HG03025 (cell line): Measurements from ENCODE around the gene UNC13B.
"Not testable (repeated sequence)": the region's sequence is repeated elsewhere in the genome, so short reads cannot be mapped to it uniquely, and the experiment has no call there.

ENCODE experiments used
- ATAC-seq: cut with Tn5 transposase; IDR thresholded peaks from one replicate; pipeline ENCODE4 v1.9.1; 2021; ENCODE audit warnings: mild to moderate bottlenecking, moderate library complexity; ENCODE audit not compliant: unreplicated experiment, low FRiP score

UNC13B gene

DNA sequence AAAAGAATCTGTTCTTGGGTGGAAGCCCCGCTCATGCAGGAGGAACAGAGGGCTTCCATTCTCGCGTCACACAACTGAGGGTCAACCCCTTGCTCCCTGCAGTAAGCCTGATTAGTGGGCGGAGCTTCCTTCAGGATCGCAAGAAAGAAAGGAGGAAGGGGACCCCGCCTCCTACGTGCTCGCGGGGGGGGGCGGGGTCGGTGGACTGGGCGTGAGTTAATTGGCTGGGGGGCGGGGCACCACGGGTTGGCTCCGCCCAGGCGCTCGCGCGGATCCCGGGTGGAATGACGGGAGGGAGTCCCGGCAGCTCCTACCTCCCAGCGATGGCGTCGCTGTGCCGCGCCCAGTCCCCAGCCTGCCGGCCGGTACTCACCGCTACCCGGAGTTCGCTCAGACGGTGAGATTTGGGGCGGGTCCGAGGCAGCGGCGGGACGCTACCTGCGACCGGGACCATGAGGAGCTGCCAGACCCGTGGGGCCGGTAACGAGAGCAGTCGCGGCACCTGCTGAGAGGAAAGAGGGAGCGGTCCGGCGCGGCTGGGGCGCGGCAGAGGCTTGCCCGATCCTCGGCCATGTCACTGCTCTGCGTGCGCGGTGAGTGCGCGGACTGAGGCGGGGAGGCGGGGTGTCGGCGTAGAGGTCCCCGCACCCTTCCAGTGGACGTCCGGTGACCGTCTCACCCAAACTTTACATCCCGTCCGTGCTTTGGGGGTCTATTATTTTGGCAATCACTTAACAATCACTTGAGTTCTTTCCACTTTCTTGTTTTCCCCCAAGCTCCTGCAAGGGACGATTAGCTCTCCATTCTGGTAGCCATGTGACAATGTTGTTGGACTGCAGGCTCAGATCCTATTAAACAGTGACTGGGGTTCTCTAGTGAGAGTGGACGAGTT lies at the start of gene UNC13B:
TSS of gene UNC13B (plus strand) at position 297 of the 892 bp plus-strand sequence. CDS start at position 572, 275 bp downstream.
- peak; percentile 70 for ATAC-seq

DNA sequence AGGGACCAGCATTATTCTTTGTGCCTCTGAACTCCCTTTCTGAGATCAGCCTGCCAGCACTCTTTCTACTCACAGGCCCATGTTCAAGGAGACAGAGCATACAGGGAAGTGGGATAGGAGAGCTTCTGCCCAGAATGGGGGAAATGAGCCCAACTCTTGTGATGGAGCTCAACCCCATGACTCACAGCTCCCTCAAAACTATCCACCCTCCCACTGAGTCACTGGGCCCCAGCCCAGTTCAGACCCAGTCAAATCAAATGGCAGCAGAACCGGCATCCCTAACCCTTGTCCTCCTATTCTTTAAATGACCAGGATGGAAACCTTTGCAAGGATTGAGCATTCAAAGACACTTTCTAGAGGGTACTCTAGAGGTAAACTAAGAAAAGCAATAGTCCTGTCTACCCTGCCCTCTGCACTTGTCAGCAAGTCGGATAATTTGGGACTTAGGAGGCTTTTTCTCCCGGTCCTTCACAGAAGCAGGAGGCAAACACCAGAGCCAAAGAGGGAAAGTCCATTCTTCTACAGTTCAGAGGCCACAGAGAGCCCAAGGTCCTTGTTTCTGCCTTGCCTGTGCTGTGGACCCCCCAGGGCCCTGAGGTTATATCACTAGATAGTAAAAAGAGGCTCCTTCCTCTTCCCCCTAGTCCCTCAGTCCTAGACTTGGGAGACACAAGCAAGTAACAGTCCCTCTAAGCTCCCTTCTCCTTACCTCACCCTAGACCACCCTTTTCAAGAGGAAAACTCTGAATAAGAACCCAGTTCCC lies 49.4 kb upstream of the UNC13B start:
- ATAC-seq: no peak

DNA sequence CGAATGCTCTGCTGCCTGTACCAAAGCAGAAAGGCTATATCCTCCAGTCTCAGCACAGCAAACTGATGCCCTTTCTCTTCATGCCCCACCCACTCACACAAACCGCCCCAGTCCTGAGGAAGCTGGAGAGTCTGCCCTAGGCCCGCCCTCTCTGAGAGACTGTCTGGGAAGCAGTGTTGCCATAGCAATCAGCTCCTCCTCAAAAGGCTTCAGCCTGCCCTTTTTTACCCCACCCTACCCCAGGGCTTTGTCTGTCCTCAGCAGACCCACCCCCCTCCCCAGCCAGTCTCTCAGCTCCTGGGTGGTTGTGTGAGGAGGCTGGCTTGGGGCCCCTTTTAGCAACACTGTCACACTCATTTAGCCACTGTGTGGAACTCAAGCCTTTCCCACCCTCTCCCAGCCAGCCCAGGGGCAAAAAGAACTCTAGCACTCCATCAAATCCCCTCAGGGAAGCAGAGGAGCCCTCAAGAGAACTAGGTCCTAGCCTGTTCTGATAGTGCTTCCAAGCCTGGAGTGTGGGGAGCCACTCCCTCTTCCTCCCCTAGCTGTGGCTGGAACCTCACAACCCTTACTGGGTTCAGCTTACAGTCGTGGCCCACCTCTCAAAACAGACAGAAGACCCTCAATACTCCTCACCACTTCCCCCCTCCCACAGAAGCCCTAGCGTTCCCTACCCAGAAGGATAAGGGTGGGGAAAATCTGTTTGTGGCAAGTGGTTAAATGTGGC lies 47.5 kb upstream of the UNC13B start:
- no peak for ATAC-seq

DNA sequence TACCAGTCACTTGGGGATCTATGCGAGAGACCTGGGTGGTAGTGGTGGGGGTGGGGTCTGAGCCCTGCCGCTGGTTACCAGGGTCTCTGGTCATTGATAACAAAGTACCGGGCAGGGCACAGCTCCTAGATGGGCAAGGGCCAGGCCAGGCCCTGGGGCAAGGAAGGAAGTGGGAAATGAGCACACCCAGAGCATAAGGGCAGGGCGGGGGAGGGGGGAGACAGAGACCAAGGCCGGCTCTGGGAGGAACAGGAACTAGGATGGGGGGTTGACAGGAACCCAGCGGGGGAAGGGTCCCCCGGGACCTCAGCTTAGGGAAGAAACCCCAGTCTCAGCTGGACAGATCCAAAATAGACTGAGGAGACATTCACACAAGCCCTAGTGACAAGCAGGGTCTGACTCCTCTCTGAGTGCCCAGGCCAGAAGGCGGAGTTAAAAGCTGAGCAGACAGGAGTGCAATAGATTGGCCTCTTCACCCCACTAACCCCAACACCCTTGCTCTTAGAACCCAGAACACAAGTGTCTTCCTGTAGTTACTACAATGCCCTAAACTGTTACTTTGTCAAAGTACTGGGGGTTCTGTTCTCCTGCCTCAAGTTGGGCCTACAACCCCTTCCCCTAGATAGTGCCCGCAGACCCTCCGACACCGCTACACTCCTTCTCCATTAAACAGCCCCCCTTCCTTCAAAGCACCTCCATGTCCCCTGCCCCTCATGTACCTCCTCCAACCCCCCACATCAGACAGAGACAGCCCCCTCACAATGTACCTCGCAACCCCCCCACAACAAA lies 46.8 kb upstream of the UNC13B start:
- ATAC-seq: no peak

DNA sequence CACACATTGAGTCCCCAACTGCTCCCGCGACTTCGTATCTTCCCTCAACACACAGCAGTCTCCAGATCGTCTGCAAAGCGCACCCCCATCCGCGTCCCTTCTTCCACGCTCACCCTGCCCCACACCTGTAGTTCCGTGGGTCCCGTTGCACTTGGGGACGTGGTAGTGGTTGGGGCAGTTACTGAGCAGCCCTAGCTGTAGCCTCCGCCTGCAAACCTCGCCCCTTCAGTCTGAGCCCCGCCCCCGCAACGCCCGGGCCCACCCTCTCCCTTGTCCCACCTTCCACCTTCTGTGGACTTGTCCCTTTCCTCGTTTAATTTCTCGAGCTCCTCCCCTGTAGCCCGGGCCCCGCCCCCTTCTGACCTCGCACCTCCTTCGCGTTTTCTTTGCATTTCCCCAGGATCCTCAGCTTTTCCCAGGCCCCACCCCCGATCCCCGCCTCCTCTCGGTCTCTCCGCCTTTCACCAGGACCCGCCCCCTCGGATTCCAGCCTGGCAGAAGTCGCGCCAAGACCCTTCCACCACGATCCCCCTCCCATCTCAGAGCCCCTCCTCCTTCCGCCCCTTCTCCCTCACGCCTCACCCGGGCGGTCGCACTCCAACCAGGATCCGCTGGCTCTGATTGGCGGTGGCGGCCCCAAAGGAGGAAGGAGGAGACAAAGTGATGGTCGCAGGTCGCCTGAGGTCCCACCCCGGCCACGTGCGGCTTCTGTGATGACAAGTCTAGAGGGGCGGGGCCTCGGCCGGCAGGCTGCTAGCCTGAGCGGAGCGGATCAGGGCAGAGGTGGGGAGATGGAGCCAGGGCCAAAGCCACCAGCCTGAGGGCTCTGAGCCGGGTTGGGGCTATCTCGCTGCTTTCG lies 45.9 kb upstream of the UNC13B start, which contains the start of gene ATOSB:
TSS of gene ATOSB (minus strand) at position 183 of the 859 bp plus-strand sequence. CDS start 7,588 bp downstream, outside the sequence.
- ATAC-seq: peak; percentile 68

DNA sequence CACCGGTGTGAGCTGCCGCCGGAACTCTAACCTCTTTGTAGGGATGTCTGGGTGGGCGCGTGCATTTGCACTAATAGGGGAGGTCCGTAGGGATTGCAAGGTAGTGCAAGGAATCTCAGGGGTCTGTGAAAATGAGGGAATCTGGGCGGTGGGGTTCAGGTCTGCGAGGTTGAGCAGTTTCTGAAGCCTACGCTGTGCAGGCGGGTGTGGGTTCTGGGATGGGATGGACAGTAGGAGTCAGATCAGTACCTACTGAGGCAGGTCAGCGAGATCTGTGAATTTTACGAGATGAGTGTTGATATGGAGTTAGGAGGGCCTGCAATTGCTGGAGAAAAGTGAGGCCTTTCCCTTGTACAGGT lies 45.3 kb upstream of the UNC13B start:
- no peak for ATAC-seq

DNA sequence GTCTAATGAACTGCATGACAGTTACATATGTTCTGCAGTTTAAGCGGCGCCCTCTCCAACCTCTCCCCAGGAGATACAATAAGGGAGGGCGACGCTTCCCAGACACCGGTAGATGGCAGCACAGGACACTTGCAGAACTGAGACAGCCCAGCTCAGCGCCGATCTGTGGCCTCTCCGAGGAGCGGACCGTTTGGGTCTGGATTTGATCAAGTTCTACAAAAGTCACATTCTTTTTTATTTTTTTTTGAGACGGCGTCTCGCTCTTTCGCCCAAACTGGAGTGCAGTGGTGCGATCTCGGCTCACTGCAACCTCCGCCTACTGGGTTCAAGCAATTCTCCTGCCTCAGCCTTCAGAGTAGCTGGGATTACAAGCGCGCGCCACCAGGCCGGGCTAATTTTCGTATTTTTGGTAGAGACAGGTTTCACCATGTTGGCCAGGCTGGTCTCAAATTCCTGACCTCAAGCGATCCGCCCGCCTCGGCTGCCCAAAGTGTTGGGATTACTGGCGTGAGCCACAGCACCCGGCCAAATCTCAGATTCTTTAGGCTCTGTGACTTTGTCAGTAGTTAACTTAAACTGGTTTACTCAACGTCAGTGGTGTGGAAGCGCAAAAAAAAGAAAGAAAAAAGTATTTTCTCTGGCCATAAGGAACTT lies 44.8 kb upstream of the UNC13B start:
- peak; percentile 59 for ATAC-seq

DNA sequence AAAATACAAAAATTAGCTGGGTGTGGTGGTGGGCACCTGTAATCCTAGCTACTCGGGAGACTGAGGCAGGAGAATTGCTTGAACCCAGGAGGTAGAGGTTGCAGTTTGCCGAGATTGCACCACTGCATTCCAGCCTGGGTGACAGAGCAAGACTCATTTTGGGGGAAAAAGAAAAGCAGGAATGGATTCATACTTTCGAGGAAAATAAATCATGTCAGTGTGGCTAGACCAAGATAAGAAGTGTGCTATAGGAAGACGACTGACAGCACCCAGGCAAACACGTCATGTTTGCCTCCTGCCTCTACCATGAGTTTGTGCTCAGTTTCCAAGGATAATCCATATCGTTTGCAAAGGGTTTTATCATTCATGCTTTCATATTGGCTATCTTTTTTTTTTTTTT lies 26.9 kb upstream of the UNC13B start:
- ATAC-seq: no peak

DNA sequence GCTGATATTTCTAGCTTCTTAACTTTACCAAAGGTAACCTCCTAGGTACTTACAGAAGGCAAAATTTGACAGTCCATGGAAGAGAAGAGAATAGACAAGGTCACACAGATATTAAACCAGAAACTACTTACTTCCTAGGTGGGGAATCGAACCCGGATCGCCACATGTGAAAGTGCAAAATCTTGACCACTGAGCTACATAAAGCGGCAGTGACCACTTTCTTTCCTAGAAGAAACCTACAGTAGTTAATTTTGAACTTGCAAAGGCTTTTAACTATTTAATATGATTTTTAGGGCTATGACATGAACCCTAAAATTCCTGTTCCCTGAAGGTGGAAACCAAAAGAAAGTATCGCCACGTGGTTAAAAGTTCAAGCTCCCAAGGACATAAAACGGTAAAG lies 25.8 kb upstream of the UNC13B start:
- ATAC-seq: no peak

DNA sequence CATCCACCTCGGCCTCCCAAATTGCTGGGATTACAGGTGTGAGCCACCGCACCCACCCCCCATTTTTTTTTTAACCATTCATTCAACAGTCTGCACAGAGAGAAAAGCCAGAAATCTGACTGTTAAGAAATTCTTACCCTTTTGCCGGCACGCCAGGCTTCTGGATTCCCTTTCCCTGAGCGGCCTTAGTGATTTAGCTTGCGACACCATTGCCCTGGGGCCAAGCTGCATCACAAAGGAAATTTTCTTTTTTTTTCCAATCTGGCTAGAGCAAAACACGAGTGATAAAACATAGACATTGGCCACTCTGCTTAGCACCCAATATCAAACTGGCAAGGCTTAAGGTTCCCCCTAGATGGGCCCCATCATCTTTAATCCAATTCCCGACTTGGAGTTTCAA lies 24.9 kb upstream of the UNC13B start:
- ATAC-seq: no peak

DNA sequence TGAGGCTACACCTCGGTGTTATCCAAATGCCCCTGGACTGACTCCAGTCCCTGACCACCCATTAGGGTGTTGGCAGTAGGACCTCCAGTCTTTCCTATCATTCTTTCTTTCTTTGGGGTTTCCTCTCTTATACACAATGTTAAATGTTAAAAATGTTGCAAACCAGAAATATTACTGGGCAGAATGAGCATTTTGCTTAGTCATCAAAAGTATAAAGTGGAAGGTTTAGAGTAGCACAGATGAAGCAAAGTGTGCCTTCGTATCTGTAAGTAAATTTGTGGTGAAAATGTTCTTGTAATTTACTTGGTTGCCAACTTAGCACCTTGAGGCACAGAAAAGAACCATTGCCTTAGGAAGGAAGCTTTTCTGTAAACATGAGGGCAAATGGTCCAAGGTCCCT lies 21.7 kb upstream of the UNC13B start:
- ATAC-seq: no peak

DNA sequence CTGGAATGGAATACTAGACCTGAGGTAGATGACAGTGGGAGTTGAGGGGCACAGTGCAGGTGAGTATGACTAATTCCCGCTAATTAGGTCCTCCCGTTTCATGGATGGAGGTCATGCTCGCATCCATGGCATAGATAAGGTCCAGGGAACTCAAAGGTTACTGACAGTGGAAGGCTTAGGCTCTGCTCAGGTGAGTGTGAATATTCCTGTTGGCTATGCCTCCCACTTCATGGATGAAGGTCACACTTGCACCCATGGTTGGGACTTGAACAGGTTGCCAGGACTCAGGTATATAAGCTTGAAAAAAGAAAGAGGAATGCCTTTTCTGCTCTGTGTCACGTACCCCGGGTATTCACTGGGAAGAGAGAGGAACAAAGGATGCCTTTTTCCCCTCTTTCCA lies 19.8 kb upstream of the UNC13B start:
- no peak for ATAC-seq

DNA sequence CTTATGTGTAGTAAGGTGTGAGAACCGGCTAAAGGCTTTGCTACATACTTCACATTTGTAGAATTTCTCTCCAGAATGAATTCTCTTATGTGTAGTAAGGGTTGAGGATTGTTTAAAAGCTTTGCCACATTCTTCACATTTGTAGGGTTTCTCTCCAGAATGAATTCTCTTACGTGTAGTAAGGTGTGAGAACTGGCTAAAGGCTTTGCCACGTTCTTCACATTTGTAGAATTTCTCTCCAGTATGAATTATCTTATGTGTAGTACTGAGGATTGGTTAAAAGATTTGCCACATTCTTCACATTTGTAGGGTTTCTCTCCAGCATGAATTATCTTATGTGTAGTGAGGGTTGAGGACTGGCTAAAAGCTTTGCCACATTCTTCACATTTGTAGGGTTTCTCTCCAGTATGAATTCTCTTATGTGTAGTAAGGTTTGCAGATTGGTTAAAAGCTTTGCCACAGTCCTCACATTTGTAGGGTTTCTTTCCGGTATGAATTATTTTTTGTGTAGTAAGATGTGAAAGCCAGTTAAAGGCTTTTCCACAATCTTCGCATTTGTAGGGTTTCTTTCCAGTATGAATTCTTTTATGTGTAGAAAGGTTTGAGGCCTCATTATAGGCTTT lies 13.8 kb upstream of the UNC13B start:
- ATAC-seq: not testable (repeated sequence)

DNA sequence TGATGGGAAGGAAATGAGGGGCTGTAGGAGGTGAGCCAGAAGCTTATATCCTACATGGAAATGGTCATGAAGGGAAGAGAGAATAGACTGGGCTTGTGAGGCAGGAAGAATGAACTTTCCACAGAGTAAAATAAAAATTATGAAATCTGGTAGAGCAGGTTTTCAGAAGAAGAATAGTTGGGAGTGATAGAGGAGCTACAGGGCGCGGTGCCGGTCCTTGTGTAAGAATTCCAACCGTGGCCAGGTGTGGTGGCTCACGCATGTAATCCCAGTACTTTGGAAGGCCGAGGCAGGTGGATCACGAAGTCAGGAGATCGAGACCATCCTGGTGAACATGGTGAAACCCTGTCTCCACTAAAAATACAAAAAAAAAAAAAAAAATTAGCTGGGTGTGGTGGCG lies 8.9 kb upstream of the UNC13B start:
- no peak for ATAC-seq

DNA sequence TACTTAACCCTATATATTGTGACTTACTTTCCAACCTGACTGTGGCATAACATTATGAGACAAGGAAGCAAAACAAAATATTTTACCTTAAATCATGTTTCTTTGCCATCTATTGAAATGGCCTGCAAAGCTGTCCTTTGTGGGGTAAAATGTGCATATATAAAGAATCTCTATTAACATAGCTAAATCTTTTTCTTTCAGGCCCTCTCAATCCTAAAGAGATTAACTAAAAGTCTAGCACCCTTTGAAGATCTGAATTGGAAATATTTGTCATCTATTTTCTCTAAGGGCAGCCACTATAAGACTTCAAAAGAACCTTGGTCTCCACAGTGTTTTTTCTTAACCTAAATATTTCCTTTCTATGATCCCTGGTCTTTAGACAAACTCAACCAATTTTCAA lies 5.0 kb upstream of the UNC13B start:
- ATAC-seq: no peak

DNA sequence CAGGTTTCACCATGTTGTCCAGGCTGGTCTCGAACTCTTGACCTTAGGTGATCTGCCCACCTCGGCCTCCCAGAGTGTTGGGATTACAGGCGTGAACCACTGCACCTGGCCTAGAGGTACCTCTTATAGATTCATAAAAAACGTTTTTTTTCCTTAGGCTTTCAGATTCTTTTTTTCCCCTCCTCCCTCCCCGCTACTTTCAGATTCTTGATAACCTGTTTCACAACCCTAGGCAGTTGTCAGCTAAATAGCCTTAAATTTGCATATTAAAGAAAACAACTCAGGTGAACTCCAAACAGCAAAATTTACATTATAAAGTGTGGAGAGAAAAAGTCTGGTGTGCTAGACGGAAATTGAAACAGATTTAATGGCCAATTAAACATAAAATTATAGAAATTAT lies 4.0 kb upstream of the UNC13B start:
- not testable (repeated sequence) for ATAC-seq

DNA sequence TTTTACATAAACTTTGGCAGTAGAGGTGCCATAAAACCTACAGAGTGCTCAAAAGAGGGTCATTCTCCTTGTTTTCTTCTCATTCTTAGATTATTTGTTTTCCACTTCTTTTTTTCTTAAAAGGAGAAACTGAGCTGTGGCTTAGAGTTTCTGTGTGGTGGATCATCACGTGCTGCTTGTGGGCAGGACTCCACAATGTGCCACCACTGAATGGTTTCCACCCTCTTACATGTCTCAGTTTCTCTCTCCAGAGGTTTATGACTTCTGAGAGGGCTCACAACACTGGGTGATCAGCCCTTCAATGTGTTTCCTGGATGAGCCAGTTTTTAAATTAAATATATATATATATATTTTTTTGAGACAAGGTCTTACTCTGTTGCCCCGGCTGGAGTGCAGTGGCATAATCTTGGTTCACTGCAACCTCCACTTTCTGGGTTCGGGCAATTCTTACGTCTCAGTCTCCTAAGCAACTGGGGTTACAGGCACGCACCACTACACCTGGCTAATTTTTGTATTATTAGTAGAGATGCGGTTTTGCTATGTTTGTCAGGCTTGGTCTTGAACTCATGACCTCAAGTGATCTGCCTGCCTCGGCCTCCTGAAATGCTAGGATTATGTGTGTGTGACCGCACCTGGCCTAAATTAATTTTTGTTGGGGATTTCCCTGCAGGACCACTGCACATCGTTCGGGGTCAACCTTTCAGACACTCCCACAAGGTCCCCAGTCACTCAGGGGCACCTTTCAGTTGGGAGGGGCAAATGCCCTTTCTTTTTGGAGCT lies 3.1 kb upstream of the UNC13B start:
- ATAC-seq: peak; percentile 24
